ENCODE results near the gene SORBS2. TPM values are rescaled to one million over a fixed set of nuclear protein-coding genes. Genes with fewer than 3 reads are reported as not detected.
A peak's percentile ranks its signal among the peaks of the same experiment; 100 is the strongest.

SORBS2 gene
- total RNA-seq, 4 donors from 2014 or later = 17.4 to 40.8 (median 21.9) TPM

- Histone ChIP-seq H3K27ac (no peak overlapping the region), H3K36me3 (no peaks in the 10 kb centered on the region)
- TF ChIP-seq POLR2AphosphoS5 (IDR thresholded peaks at IDR 0.05) (no peak), POLR2A (IDR thresholded peaks at IDR 0.05) (no peak), CTCF (IDR thresholded peaks at IDR 0.05) (no peak), EP300 (IDR thresholded peaks at IDR 0.05) (no peak)
Observed at GRCh38 chr4:185660340-185660739, 151.7 kb downstream of the SORBS2 start.

GRCh38 chr4:185657699-185658098, 154.3 kb downstream of the SORBS2 start:
- DNase-seq (ENCODE audit: low spot score in 2 of 2) = no peak
- H3K27me3 ChIP-seq = no peaks in the 10 kb centered on the region
- H3K4me1 ChIP-seq = no peaks in the 10 kb centered on the region
- H3K27ac ChIP-seq = no peak overlapping the region
- TF ChIP-seq POLR2AphosphoS5 (IDR thresholded peaks at IDR 0.05) (no peak), POLR2A (IDR thresholded peaks at IDR 0.05) (no peak), EP300 (IDR thresholded peaks at IDR 0.05) (no peak), CTCF (IDR thresholded peaks at IDR 0.05) (no peak)
- WGBS = 92% methylated on average over 1 of the region's 1 CpG
- H3K9me3 ChIP-seq = no peaks in the 10 kb centered on the region
- no peaks in the 10 kb centered on the region for H3K36me3 ChIP-seq
- no peak overlapping the region for H3K4me3 ChIP-seq

More at GRCh38 chr4:185660340-185660739, 151.7 kb downstream of the SORBS2 start:
- Histone ChIP-seq H3K4me1 (no peaks in the 10 kb centered on the region), H3K4me3 (no peak overlapping the region), H3K9me3 (no peaks in the 10 kb centered on the region), H3K27me3 (no peaks in the 10 kb centered on the region)
- no peak for DNase-seq (ENCODE audit: low spot score in 2 of 2)
- 91% methylated on average over 5 of the region's 5 CpGs for WGBS

GRCh38 chr4:185657183-185657582, 154.8 kb downstream of the SORBS2 start:
- 78% methylated on average over 14 of the region's 14 CpGs for WGBS
- H3K27me3 ChIP-seq = no peaks in the 10 kb centered on the region
- H3K4me1 ChIP-seq = no peaks in the 10 kb centered on the region
- no peaks in the 10 kb centered on the region for H3K9me3 ChIP-seq
- H3K27ac ChIP-seq = peak overlapping the region; percentile 56
- H3K4me3 ChIP-seq = peak overlapping the region; percentile 29
- no peaks in the 10 kb centered on the region for H3K36me3 ChIP-seq
- no peak for DNase-seq (ENCODE audit: low spot score in 2 of 2)
- TF ChIP-seq POLR2A (IDR thresholded peaks at IDR 0.05) = no peak
- no peak for TF ChIP-seq CTCF (IDR thresholded peaks at IDR 0.05)
- TF ChIP-seq EP300 (IDR thresholded peaks at IDR 0.05) = no peak
- TF ChIP-seq POLR2AphosphoS5 (IDR thresholded peaks at IDR 0.05) = no peak

- Histone ChIP-seq H3K27ac (peak overlapping the region; percentile 56), H3K4me1 (no peaks in the 10 kb centered on the region), H3K27me3 (no peaks in the 10 kb centered on the region), H3K4me3 (peak overlapping the region; percentile 29), H3K9me3 (no peaks in the 10 kb centered on the region), H3K36me3 (no peaks in the 10 kb centered on the region)
- WGBS = 21% methylated on average over 6 of the region's 6 CpGs
- TF ChIP-seq EP300 (IDR thresholded peaks at IDR 0.05) (no peak), POLR2AphosphoS5 (IDR thresholded peaks at IDR 0.05) (no peak), CTCF (IDR thresholded peaks at IDR 0.05) (peak; percentile 23 to 33), POLR2A (IDR thresholded peaks at IDR 0.05) (no peak)
- no peak for DNase-seq (ENCODE audit: low spot score in 2 of 2)
Observed at GRCh38 chr4:185656467-185656931, 155.5 kb downstream of the SORBS2 start.

- no peaks in the 10 kb centered on the region for H3K27me3 ChIP-seq
- no peaks in the 10 kb centered on the region for H3K9me3 ChIP-seq
- no peak for DNase-seq (ENCODE audit: low spot score in 2 of 2)
- H3K36me3 ChIP-seq = no peaks in the 10 kb centered on the region
- no peaks in the 10 kb centered on the region for H3K4me1 ChIP-seq
- TF ChIP-seq CTCF (IDR thresholded peaks at IDR 0.05) (no peak), EP300 (IDR thresholded peaks at IDR 0.05) (no peak), POLR2A (IDR thresholded peaks at IDR 0.05) (no peak), POLR2AphosphoS5 (IDR thresholded peaks at IDR 0.05) (no peak)
- 65% methylated on average over 4 of the region's 4 CpGs for WGBS
- peak overlapping the region; percentile 29 for H3K4me3 ChIP-seq
- H3K27ac ChIP-seq = no peak overlapping the region
Observed at GRCh38 chr4:185654965-185655554, 156.9 kb downstream of the SORBS2 start.

Data from suprapubic skin (tissue), 4 donors.